ENCODE data around the gene SUGCT. TPM values are rescaled to one million over a fixed set of nuclear protein-coding genes. Genes with fewer than 3 reads are reported as not detected.

SUGCT gene
- 1 to 10 TPM in 1 of 2 experiments, under 1 TPM in 1; 0.81 to 1.2 TPM for total RNA-seq

GRCh38 chr7:40134428-40135316, at the start of gene SUGCT, which contains the start of gene MPLKIP:
TSS of gene SUGCT (plus strand) at chr7:40135005.
TSS of gene MPLKIP (minus strand) at chr7:40134622. CDS start at chr7:40134567, 55 bp downstream.
- intact Hi-C loops (cut with micrococcal nuclease), result loop anchor here (1.0 to 10.0 kb wide), 9 partner anchors 82 to 1960 kb away; partner anchors contain the start of genes RALA, STARD3NL and YAE1
- CTCF ChIA-PET, result interaction anchor here (0.5 to 1.8 kb wide), 8 partner anchors 9 to 302 kb away, joined by 3 to 5 read pairs (median 3); partner anchors contain the start of gene CDK13

GRCh38 chr7:40092182-40092581, 42.6 kb upstream of the SUGCT start:
- H3K4me3 Mint-ChIP-seq, result no peak overlapping the region
- H3K27me3 Mint-ChIP-seq (ENCODE audit: low read depth), result no peaks in the 10 kb centered on the region
- no peak overlapping the region for H3K27ac Mint-ChIP-seq
- H3K9me3 Mint-ChIP-seq, result no peaks in the 10 kb centered on the region
- peaks cover 10% of the 10 kb centered on the region for H3K36me3 Mint-ChIP-seq (ENCODE audit: low read depth)
- peaks cover 8% of the 10 kb centered on the region for H3K4me1 Mint-ChIP-seq (ENCODE audit: low read depth)
- DNase-seq, result no peak
- CTCF ChIA-PET, result no interaction called here
- intact Hi-C loops (cut with micrococcal nuclease), result no loop called here

More at GRCh38 chr7:40134428-40135316, at the start of gene SUGCT, which contains the start of gene MPLKIP:
- peak within 1 kb of the TSS; percentile 93 for H3K4me3 Mint-ChIP-seq
- peak; percentile 87 for DNase-seq
- H3K27me3 Mint-ChIP-seq (ENCODE audit: low read depth), result no peaks in the 10 kb centered on the region
- peak within 1 kb of the TSS; percentile 96 for H3K27ac Mint-ChIP-seq
- H3K36me3 Mint-ChIP-seq (ENCODE audit: low read depth), result peaks cover 8% of the 10 kb centered on the region
- H3K4me1 Mint-ChIP-seq (ENCODE audit: low read depth), result peaks cover 26% of the 10 kb centered on the region
- H3K9me3 Mint-ChIP-seq, result no peaks in the 10 kb centered on the region

GRCh38 chr7:40093631-40094350, 41.0 kb upstream of the SUGCT start:
- H3K27me3 Mint-ChIP-seq (ENCODE audit: low read depth), result no peaks in the 10 kb centered on the region
- peak overlapping the region; percentile 1 for H3K27ac Mint-ChIP-seq
- peaks cover 6% of the 10 kb centered on the region for H3K36me3 Mint-ChIP-seq (ENCODE audit: low read depth)

GRCh38 chr7:40095230-40095629, 39.6 kb upstream of the SUGCT start:
- Mint-ChIP-seq H3K4me1 (ENCODE audit: low read depth) (peaks cover 5% of the 10 kb centered on the region), H3K27me3 (ENCODE audit: low read depth) (no peaks in the 10 kb centered on the region), H3K9me3 (no peaks in the 10 kb centered on the region), H3K4me3 (no peak overlapping the region), H3K36me3 (ENCODE audit: low read depth) (peaks cover 5% of the 10 kb centered on the region), H3K27ac (no peak overlapping the region)
- intact Hi-C loops (cut with micrococcal nuclease), result no loop called here
- DNase-seq, result no peak
- CTCF ChIA-PET, result no interaction called here

More at GRCh38 chr7:40093631-40094350, 41.0 kb upstream of the SUGCT start:
- peaks cover 8% of the 10 kb centered on the region for H3K4me1 Mint-ChIP-seq (ENCODE audit: low read depth)
- H3K9me3 Mint-ChIP-seq, result no peaks in the 10 kb centered on the region
- intact Hi-C loops (cut with micrococcal nuclease), result no loop called here
- CTCF ChIA-PET, result interaction anchor here (0.6 to 0.8 kb wide), 2 partner anchors 42 to 110 kb away, joined by 3 read pairs; no protein-coding TSS in a partner anchor
- DNase-seq, result no peak
- H3K4me3 Mint-ChIP-seq, result no peak overlapping the region

- Mint-ChIP-seq H3K36me3 (ENCODE audit: low read depth) (peaks cover 5% of the 10 kb centered on the region), H3K9me3 (no peaks in the 10 kb centered on the region), H3K4me1 (ENCODE audit: low read depth) (peaks cover 5% of the 10 kb centered on the region), H3K4me3 (no peak overlapping the region), H3K27me3 (ENCODE audit: low read depth) (no peaks in the 10 kb centered on the region), H3K27ac (no peak overlapping the region)
- CTCF ChIA-PET, result interaction anchor here (0.6 kb wide), 1 partner anchor 22 kb away, joined by 3 read pairs; no protein-coding TSS in a partner anchor
- DNase-seq, result no peak
- intact Hi-C loops (cut with micrococcal nuclease), result no loop called here
These were observed 39.0 kb upstream of the SUGCT start for GRCh38 chr7:40095695-40096327.

- no peak overlapping the region for H3K27ac Mint-ChIP-seq
- CTCF ChIA-PET, result interaction anchor here (1.1 to 1.7 kb wide), 2 partner anchors 9 to 201 kb away, joined by 4 read pairs; no protein-coding TSS in a partner anchor
- DNase-seq, result no peak
- no peaks in the 10 kb centered on the region for H3K27me3 Mint-ChIP-seq (ENCODE audit: low read depth)
- peaks cover 5% of the 10 kb centered on the region for H3K4me1 Mint-ChIP-seq (ENCODE audit: low read depth)
- peaks cover 5% of the 10 kb centered on the region for H3K36me3 Mint-ChIP-seq (ENCODE audit: low read depth)
- H3K4me3 Mint-ChIP-seq, result no peak overlapping the region
- intact Hi-C loops (cut with micrococcal nuclease), result no loop called here
- H3K9me3 Mint-ChIP-seq, result no peaks in the 10 kb centered on the region
These were observed 37.1 kb upstream of the SUGCT start for GRCh38 chr7:40097728-40098127.

GRCh38 chr7:40098810-40099209, 36.0 kb upstream of the SUGCT start:
- H3K27me3 Mint-ChIP-seq (ENCODE audit: low read depth), result no peaks in the 10 kb centered on the region
- no peak for DNase-seq
- H3K27ac Mint-ChIP-seq, result no peak overlapping the region
- intact Hi-C loops (cut with micrococcal nuclease), result no loop called here
- H3K4me3 Mint-ChIP-seq, result no peak overlapping the region
- no peaks in the 10 kb centered on the region for H3K9me3 Mint-ChIP-seq
- H3K4me1 Mint-ChIP-seq (ENCODE audit: low read depth), result peaks cover 5% of the 10 kb centered on the region
- CTCF ChIA-PET, result interaction anchor here (1.1 kb wide), 1 partner anchor 10 kb away, joined by 4 read pairs; no protein-coding TSS in a partner anchor
- H3K36me3 Mint-ChIP-seq (ENCODE audit: low read depth), result peaks cover 5% of the 10 kb centered on the region

- intact Hi-C loops (cut with micrococcal nuclease), result no loop called here
- no peaks in the 10 kb centered on the region for H3K27me3 Mint-ChIP-seq (ENCODE audit: low read depth)
- H3K27ac Mint-ChIP-seq, result no peak overlapping the region
- no peaks in the 10 kb centered on the region for H3K36me3 Mint-ChIP-seq (ENCODE audit: low read depth)
- H3K4me1 Mint-ChIP-seq (ENCODE audit: low read depth), result peaks cover 5% of the 10 kb centered on the region
- DNase-seq, result no peak
- H3K9me3 Mint-ChIP-seq, result no peaks in the 10 kb centered on the region
- CTCF ChIA-PET, result interaction anchor here (1.2 kb wide), 1 partner anchor 204 kb away, joined by 3 read pairs; no protein-coding TSS in a partner anchor
- no peak overlapping the region for H3K4me3 Mint-ChIP-seq
These were observed 35.0 kb upstream of the SUGCT start for GRCh38 chr7:40099837-40100236.

GRCh38 chr7:40101201-40101600, 33.6 kb upstream of the SUGCT start:
- no peaks in the 10 kb centered on the region for H3K9me3 Mint-ChIP-seq
- H3K27ac Mint-ChIP-seq, result no peak overlapping the region
- CTCF ChIA-PET, result interaction anchor here (0.6 to 1.2 kb wide), 2 partner anchors 8 to 205 kb away, joined by 3 read pairs; no protein-coding TSS in a partner anchor
- no peaks in the 10 kb centered on the region for H3K27me3 Mint-ChIP-seq (ENCODE audit: low read depth)
- no peaks in the 10 kb centered on the region for H3K36me3 Mint-ChIP-seq (ENCODE audit: low read depth)
- H3K4me1 Mint-ChIP-seq (ENCODE audit: low read depth), result peaks cover under 1% of the 10 kb centered on the region
- no peak for DNase-seq
- intact Hi-C loops (cut with micrococcal nuclease), result no loop called here
- no peak overlapping the region for H3K4me3 Mint-ChIP-seq

- Mint-ChIP-seq H3K4me1 (ENCODE audit: low read depth) (no peaks in the 10 kb centered on the region), H3K27ac (no peak overlapping the region), H3K27me3 (ENCODE audit: low read depth) (no peaks in the 10 kb centered on the region), H3K9me3 (no peaks in the 10 kb centered on the region), H3K4me3 (no peak overlapping the region), H3K36me3 (ENCODE audit: low read depth) (no peaks in the 10 kb centered on the region)
- CTCF ChIA-PET, result no interaction called here
- intact Hi-C loops (cut with micrococcal nuclease), result no loop called here
- no peak for DNase-seq
These were observed 31.9 kb upstream of the SUGCT start for GRCh38 chr7:40102897-40103296.

GRCh38 chr7:40105879-40106473, 28.8 kb upstream of the SUGCT start:
- no peaks in the 10 kb centered on the region for H3K9me3 Mint-ChIP-seq
- H3K4me3 Mint-ChIP-seq, result no peak overlapping the region
- no peaks in the 10 kb centered on the region for H3K36me3 Mint-ChIP-seq (ENCODE audit: low read depth)
- no peaks in the 10 kb centered on the region for H3K4me1 Mint-ChIP-seq (ENCODE audit: low read depth)
- no peak overlapping the region for H3K27ac Mint-ChIP-seq
- intact Hi-C loops (cut with micrococcal nuclease), result no loop called here
- CTCF ChIA-PET, result no interaction called here
- H3K27me3 Mint-ChIP-seq (ENCODE audit: low read depth), result no peaks in the 10 kb centered on the region
- DNase-seq, result no peak

Measured in activated naive CD4-positive, alpha-beta T cell treated with anti-CD3 and anti-CD28 coated beads for 36 hours (primary cell).